Type B pancreatic cell (in vitro differentiated cells): ENCODE results near the gene ALAS1. TPM values are rescaled to one million over a fixed set of nuclear protein-coding genes. Genes with fewer than 3 reads are reported as not detected.

Source experiments
- DNase-seq: peaks from one replicate; pipeline ENCODE4 v3.0.0; 2021; ENCODE audit warnings: mixed read lengths; ENCODE audit not compliant: unreplicated experiment; ENCODE audit errors: extremely low spot score
- H3K27ac Mint-ChIP-seq: 2 replicates; pipeline ENCODE4 v1.8.0; 2021; ENCODE audit warnings: mild to moderate bottlenecking, mixed read lengths
- H3K27me3 Mint-ChIP-seq: 2 replicates; pipeline ENCODE4 v1.8.0; 2021; ENCODE audit warnings: mixed read lengths
- H3K36me3 Mint-ChIP-seq: 2 replicates; pipeline ENCODE4 v1.8.0; 2021; ENCODE audit warnings: mixed read lengths
- H3K4me1 Mint-ChIP-seq: one replicate; pipeline ENCODE4 v1.8.0; 2021; ENCODE audit warnings: mixed read lengths; ENCODE audit not compliant: unreplicated experiment
- H3K4me3 Mint-ChIP-seq: 2 replicates; pipeline ENCODE4 v1.8.0; 2021; ENCODE audit warnings: mild to moderate bottlenecking, mixed read lengths
- H3K9me3 Mint-ChIP-seq: 2 replicates; pipeline ENCODE4 v1.8.0; 2021; ENCODE audit warnings: mixed read lengths
- CTCF ChIP-seq: fragments of 200-600 bp; sonication (generic); conservative IDR thresholded peaks from 2 replicates; pipeline ENCODE4 v1.5.0; 2021; ENCODE audit warnings: antibody characterized with exemption, mild to moderate bottlenecking
- total RNA-seq: library from RNA; stranded (reverse); gene quantifications from 2 replicates; pipeline ENCODE4 v1.2.1, GENCODE V29; 2021; ENCODE audit warnings: low replicate concordance

The ALAS1 gene
- total RNA-seq, 1 donor from 2014 or later: 57.1 TPM

- H3K4me3 Mint-ChIP-seq: no peak overlapping the region
- peak; percentile 53 for TF ChIP-seq CTCF
- H3K4me1 Mint-ChIP-seq: no peaks in the 10 kb centered on the region
- H3K36me3 Mint-ChIP-seq: no peaks in the 10 kb centered on the region
- no peaks in the 10 kb centered on the region for H3K9me3 Mint-ChIP-seq
- DNase-seq: no peak
- H3K27ac Mint-ChIP-seq: no peak overlapping the region
- no peaks in the 10 kb centered on the region for H3K27me3 Mint-ChIP-seq
These were observed 34.5 kb downstream of the ALAS1 start for GRCh38 chr3:52232279-52233107.

GRCh38 chr3:52233108-52233591 is 35.2 kb downstream of the ALAS1 start:
- H3K36me3 Mint-ChIP-seq: no peaks in the 10 kb centered on the region
- H3K9me3 Mint-ChIP-seq: no peaks in the 10 kb centered on the region
- no peak for DNase-seq
- peaks cover under 1% of the 10 kb centered on the region for H3K4me1 Mint-ChIP-seq
- H3K4me3 Mint-ChIP-seq: no peak overlapping the region
- no peak for TF ChIP-seq CTCF
- H3K27me3 Mint-ChIP-seq: no peaks in the 10 kb centered on the region
- H3K27ac Mint-ChIP-seq: no peak overlapping the region

GRCh38 chr3:52233968-52234367 is 36.0 kb downstream of the ALAS1 start:
- no peak overlapping the region for H3K4me3 Mint-ChIP-seq
- no peak for DNase-seq
- H3K36me3 Mint-ChIP-seq: no peaks in the 10 kb centered on the region
- peaks cover 4% of the 10 kb centered on the region for H3K4me1 Mint-ChIP-seq
- no peak for TF ChIP-seq CTCF
- no peaks in the 10 kb centered on the region for H3K27me3 Mint-ChIP-seq
- H3K27ac Mint-ChIP-seq: no peak overlapping the region
- no peaks in the 10 kb centered on the region for H3K9me3 Mint-ChIP-seq

- Mint-ChIP-seq H3K27ac (no peak overlapping the region), H3K4me3 (no peak overlapping the region)
These were observed 36.8 kb downstream of the ALAS1 start for GRCh38 chr3:52234516-52235447.

More at GRCh38 chr3:52234516-52235447, 36.8 kb downstream of the ALAS1 start:
- TF ChIP-seq CTCF: no peak
- Mint-ChIP-seq H3K4me1 (peaks cover 9% of the 10 kb centered on the region), H3K27me3 (no peaks in the 10 kb centered on the region), H3K9me3 (no peaks in the 10 kb centered on the region), H3K36me3 (no peaks in the 10 kb centered on the region)
- DNase-seq: no peak
